HG03025 (cell line): ENCODE data around the gene OR10H2.
"Not testable (repeated sequence)": the region's sequence is repeated elsewhere in the genome, so short reads cannot be mapped to it uniquely, and the experiment has no call there.

Experiments
- ATAC-seq: cut with Tn5 transposase; IDR thresholded peaks from one replicate; pipeline ENCODE4 v1.9.1; 2021; ENCODE audit warnings: mild to moderate bottlenecking, moderate library complexity; ENCODE audit not compliant: unreplicated experiment, low FRiP score

OR10H2 gene

GRCh38 chr19:15727724-15728123, at the start of gene OR10H2:
Gene OR10H2 (plus strand): TSS chr19:15728024. CDS start chr19:15728044, 20 bp downstream.
- no peak for ATAC-seq

- no peak for ATAC-seq
Measured at GRCh38 chr19:15679089-15679488, 48.7 kb upstream of the OR10H2 start.

GRCh38 chr19:15679865-15680264, 48.0 kb upstream of the OR10H2 start:
- not testable (repeated sequence) for ATAC-seq

GRCh38 chr19:15680478-15681322, 47.1 kb upstream of the OR10H2 start:
- no peak for ATAC-seq

GRCh38 chr19:15683411-15683810, 44.4 kb upstream of the OR10H2 start:
- no peak for ATAC-seq

- ATAC-seq, result no peak
Measured at GRCh38 chr19:15684828-15685227, 43.0 kb upstream of the OR10H2 start.

- no peak for ATAC-seq
Measured at GRCh38 chr19:15696654-15697194, 31.1 kb upstream of the OR10H2 start.

GRCh38 chr19:15701757-15702533, 25.9 kb upstream of the OR10H2 start:
- ATAC-seq, result no peak

GRCh38 chr19:15702534-15702930, 25.3 kb upstream of the OR10H2 start:
- no peak for ATAC-seq

GRCh38 chr19:15714638-15715037, 13.2 kb upstream of the OR10H2 start:
- ATAC-seq, result no peak

- no peak for ATAC-seq
Measured at GRCh38 chr19:15715642-15716041, 12.2 kb upstream of the OR10H2 start.

GRCh38 chr19:15717809-15718208, 10.0 kb upstream of the OR10H2 start:
- ATAC-seq, result no peak

- no peak for ATAC-seq
Measured at GRCh38 chr19:15721268-15721667, 6.6 kb upstream of the OR10H2 start.

GRCh38 chr19:15722956-15723355, 4.9 kb upstream of the OR10H2 start:
- ATAC-seq, result no peak

- no peak for ATAC-seq
Measured at GRCh38 chr19:15730538-15730937, 2.7 kb downstream of the OR10H2 start.

GRCh38 chr19:15732388-15732787, 4.6 kb downstream of the OR10H2 start:
- no peak for ATAC-seq

- no peak for ATAC-seq
Measured at GRCh38 chr19:15733895-15734294, 6.1 kb downstream of the OR10H2 start.

GRCh38 chr19:15737722-15738121, 9.9 kb downstream of the OR10H2 start, which contains the start of gene OR10H3:
Gene OR10H3 (plus strand): TSS chr19:15737985. CDS start chr19:15741393, 3,408 bp downstream.
- no peak for ATAC-seq

- ATAC-seq, result no peak
Measured at GRCh38 chr19:15740785-15741184, 13.0 kb downstream of the OR10H2 start.

- no peak for ATAC-seq
Measured at GRCh38 chr19:15748239-15748638, 20.4 kb downstream of the OR10H2 start.

- no peak for ATAC-seq
Measured at GRCh38 chr19:15758379-15758778, 30.6 kb downstream of the OR10H2 start.
